WI38 (cell line): Measurements from ENCODE around the gene ZBTB44.

Experiments used
- H3K4me3 ChIP-seq: 2 replicates; pipeline ENCODE4 v1.5.1; 2011; ENCODE audit warnings: low read depth, mild to moderate bottlenecking, control low read depth, low read length
- CTCF ChIP-seq: IDR thresholded peaks from 2 replicates; pipeline ENCODE4 v1.5.1; 2012; ENCODE audit warnings: low read depth, mild to moderate bottlenecking, control low read depth, low read length

Gene ZBTB44

GRCh38 chr11:130217133-130218031, 97.3 kb downstream of the ZBTB44 start:
- TF ChIP-seq CTCF: no peak
- no peak overlapping the region for H3K4me3 ChIP-seq

- no peak for TF ChIP-seq CTCF
- no peak overlapping the region for H3K4me3 ChIP-seq
Measured at GRCh38 chr11:130216591-130217132, 98.1 kb downstream of the ZBTB44 start.

GRCh38 chr11:130216221-130216550, 98.5 kb downstream of the ZBTB44 start:
- H3K4me3 ChIP-seq: no peak overlapping the region
- no peak for TF ChIP-seq CTCF

GRCh38 chr11:130215531-130216220, 99.0 kb downstream of the ZBTB44 start:
- TF ChIP-seq CTCF: no peak
- no peak overlapping the region for H3K4me3 ChIP-seq

- TF ChIP-seq CTCF: no peak
- no peak overlapping the region for H3K4me3 ChIP-seq
Measured at GRCh38 chr11:130214861-130215530, 99.7 kb downstream of the ZBTB44 start.

GRCh38 chr11:130213979-130214281, 100.8 kb downstream of the ZBTB44 start:
- H3K4me3 ChIP-seq: no peak overlapping the region
- no peak for TF ChIP-seq CTCF
